Activated T-cell treated with anti-CD3 and anti-CD28 coated beads, Interleukin-2, amount 50 U/mL, for 72 hours (primary cell): ENCODE data around the gene RALBP1. TPM values are rescaled to one million over a fixed set of nuclear protein-coding genes. Genes with fewer than 3 reads are reported as not detected.
"Not testable (repeated sequence)": the region's sequence is repeated elsewhere in the genome, so short reads cannot be mapped to it uniquely, and the experiment has no call there.

Experiments used
- ATAC-seq, 2 donors: fragments of 150-1000 bp; cut with Tn5 transposase; replicated peaks in 1 of 2; 2 replicates each; pipeline ENCODE4 v1.10.0; 2021; ENCODE audit warnings: moderate library complexity in 2 of 2, mild to moderate bottlenecking in 1 of 2
- DNase-seq, 2 donors: peaks; one replicate each; pipeline ENCODE4 v3.0.0; 2021 to 2022; ENCODE audit warnings: mixed read lengths in 1 of 2
- H3K27ac Mint-ChIP-seq: one replicate; pipeline ENCODE4 v1.8.0; 2022; ENCODE audit warnings: mild to moderate bottlenecking, moderate library complexity, mixed read lengths
- H3K27me3 Mint-ChIP-seq: one replicate; pipeline ENCODE4 v1.8.0; 2022; ENCODE audit warnings: low read depth, mixed read lengths
- H3K36me3 Mint-ChIP-seq, 2 donors: one replicate each; pipeline ENCODE4 v1.8.0; 2022; ENCODE audit warnings: mixed read lengths in 2 of 2, mild to moderate bottlenecking in 1 of 2; ENCODE audit not compliant: insufficient read depth in 2 of 2
- H3K4me1 Mint-ChIP-seq: one replicate; pipeline ENCODE4 v1.8.0; 2022; ENCODE audit warnings: low read depth, mixed read lengths
- H3K4me3 Mint-ChIP-seq, 2 donors: one replicate each; pipeline ENCODE4 v1.8.0; 2022; ENCODE audit warnings: mild to moderate bottlenecking in 2 of 2, mixed read lengths in 2 of 2, moderate library complexity in 2 of 2
- H3K9me3 Mint-ChIP-seq, 2 donors: one replicate each; pipeline ENCODE4 v1.8.0; 2022; ENCODE audit warnings: mixed read lengths in 2 of 2
- total RNA-seq, 2 donors: library from RNA; stranded (reverse); gene quantifications; one replicate each; pipeline ENCODE4 v1.2.3, GENCODE V29; 2022

RALBP1 gene
- total RNA-seq, 2 donors from 2014 or later = 48.4 to 58.7 TPM

GRCh38 chr18:9469685-9470084 is 5.6 kb upstream of the RALBP1 start:
- H3K36me3 Mint-ChIP-seq = peaks cover 10 to 12% of the 10 kb centered on the region in 2 donors
- DNase-seq = no peak
- peaks cover 12 to 20% of the 10 kb centered on the region in 2 donors for H3K9me3 Mint-ChIP-seq
- H3K27me3 Mint-ChIP-seq = peaks cover 22% of the 10 kb centered on the region
- no peak for ATAC-seq
- peak overlapping the region; percentile 46 for H3K27ac Mint-ChIP-seq
- peaks cover 8% of the 10 kb centered on the region for H3K4me1 Mint-ChIP-seq
- no peak overlapping the region for H3K4me3 Mint-ChIP-seq

- no peak for ATAC-seq
- peaks cover 0 to 6% of the 10 kb centered on the region in 2 donors for H3K9me3 Mint-ChIP-seq
- H3K27me3 Mint-ChIP-seq = peaks cover 22% of the 10 kb centered on the region
- DNase-seq = no peak
- peaks cover 29% of the 10 kb centered on the region for H3K4me1 Mint-ChIP-seq
- H3K36me3 Mint-ChIP-seq = peaks cover 5 to 13% of the 10 kb centered on the region in 2 donors
- H3K27ac Mint-ChIP-seq = peak overlapping the region; percentile 91
- H3K4me3 Mint-ChIP-seq = peak overlapping the region; percentile 98
These were observed 968 bp upstream of the RALBP1 start for GRCh38 chr18:9474108-9474982.

DNA sequence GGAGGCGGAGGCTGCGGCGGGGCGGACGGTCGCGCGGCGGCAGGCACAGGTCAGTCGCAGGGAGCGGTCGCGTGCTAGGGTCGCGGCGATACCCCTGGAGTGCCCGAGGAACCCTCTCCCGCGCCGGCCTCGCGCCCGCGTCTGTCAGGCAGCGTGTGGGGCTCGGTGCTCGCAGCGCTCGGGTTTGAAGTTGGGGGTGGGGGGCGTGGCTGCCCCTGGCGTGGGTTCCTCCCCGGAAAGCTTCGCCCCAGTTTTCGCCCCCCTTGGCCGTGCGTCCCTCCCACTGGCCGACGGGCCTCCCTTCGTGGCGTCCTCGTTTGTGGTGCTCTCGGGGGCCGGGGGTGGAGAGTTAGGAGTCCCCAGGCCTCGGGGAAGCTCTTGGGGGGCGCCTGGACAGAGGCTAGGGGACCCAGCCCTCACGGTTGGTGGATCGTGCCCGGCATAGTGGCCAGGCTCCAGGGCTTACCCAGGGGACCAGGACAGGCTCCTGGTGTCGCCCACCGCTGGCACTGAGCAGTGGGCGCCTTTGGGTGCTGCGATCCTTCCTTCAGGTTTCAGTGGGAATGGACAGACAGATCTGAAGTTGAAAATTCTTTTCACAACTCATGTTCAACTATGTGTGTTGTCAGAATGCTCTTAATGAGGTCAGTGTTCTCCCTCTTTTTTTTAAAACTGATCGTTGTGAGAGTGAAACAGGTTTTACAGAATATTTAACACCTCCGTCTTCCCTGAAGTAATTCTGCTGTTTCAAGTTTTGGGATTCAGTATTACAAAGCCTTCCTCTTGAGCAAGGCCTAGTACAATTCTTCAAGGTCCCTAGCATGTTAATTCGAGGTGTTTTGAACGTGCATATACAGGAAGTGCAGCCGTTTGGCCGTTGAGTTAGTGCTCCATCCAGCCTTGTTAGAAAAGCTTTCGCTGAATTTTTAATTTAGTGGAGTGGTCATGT is 604 bp downstream of the RALBP1 start:
- peaks cover 22% of the 10 kb centered on the region for H3K27me3 Mint-ChIP-seq
- DNase-seq (peak; percentile 68 to 71), ATAC-seq (no peak)
- H3K27ac Mint-ChIP-seq = peak overlapping the region; percentile 90
- no peaks in the 10 kb centered on the region for H3K9me3 Mint-ChIP-seq
- H3K4me3 Mint-ChIP-seq = peak overlapping the region; percentile 93 to 98
- H3K36me3 Mint-ChIP-seq = peaks cover 10 to 11% of the 10 kb centered on the region in 2 donors
- H3K4me1 Mint-ChIP-seq = peaks cover 40% of the 10 kb centered on the region

- H3K9me3 Mint-ChIP-seq, DNase-seq, ATAC-seq: not testable (repeated sequence)
- H3K4me3 Mint-ChIP-seq = peak overlapping the region; percentile 93 to 98
- H3K4me1 Mint-ChIP-seq = peaks cover 50% of the 10 kb centered on the region
- peak overlapping the region; percentile 90 for H3K27ac Mint-ChIP-seq
- H3K36me3 Mint-ChIP-seq = peaks cover 10 to 15% of the 10 kb centered on the region in 2 donors
- H3K27me3 Mint-ChIP-seq = peaks cover 17% of the 10 kb centered on the region
These were observed 1.6 kb downstream of the RALBP1 start for GRCh38 chr18:9476949-9477348.

DNA sequence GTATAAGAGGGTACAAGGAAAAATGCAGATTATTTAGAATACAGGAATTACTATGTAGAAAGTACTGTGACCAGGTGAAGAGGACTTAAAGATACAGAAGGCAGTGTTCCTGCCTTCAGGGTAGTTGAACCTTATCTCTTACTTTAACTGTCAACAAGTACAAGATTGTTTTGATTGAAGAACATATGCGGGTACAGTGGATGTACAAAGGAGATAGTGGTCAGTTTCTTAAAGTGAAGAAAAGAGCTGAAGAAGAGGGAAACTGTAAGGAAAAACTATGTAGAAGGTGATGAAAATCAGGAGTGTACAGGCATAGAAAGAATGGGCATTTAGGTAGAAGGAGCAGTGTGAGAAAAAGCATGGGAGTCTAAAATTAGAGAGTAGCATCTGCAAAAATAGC is 2.2 kb downstream of the RALBP1 start:
- Mint-ChIP-seq H3K36me3 (peaks cover 10 to 15% of the 10 kb centered on the region in 2 donors), H3K27me3 (peaks cover 11% of the 10 kb centered on the region), H3K9me3 (no peaks in the 10 kb centered on the region), H3K4me3 (peak overlapping the region in 1 of 2 donors; percentile 93), H3K27ac (peak overlapping the region; percentile 90), H3K4me1 (peaks cover 51% of the 10 kb centered on the region)
- no peak for ATAC-seq
- DNase-seq = no peak

GRCh38 chr18:9478545-9478944 is 3.2 kb downstream of the RALBP1 start:
- ATAC-seq (no peak), DNase-seq (no peak)
- H3K4me1 Mint-ChIP-seq = peaks cover 56% of the 10 kb centered on the region

GRCh38 chr18:9482790-9483189 is 7.5 kb downstream of the RALBP1 start:
- H3K4me3 Mint-ChIP-seq = no peak overlapping the region
- ATAC-seq (no peak), DNase-seq (no peak)
- peaks cover 6 to 29% of the 10 kb centered on the region in 2 donors for H3K36me3 Mint-ChIP-seq
- peaks cover 44% of the 10 kb centered on the region for H3K4me1 Mint-ChIP-seq
- H3K27ac Mint-ChIP-seq = no peak overlapping the region
- peaks cover 3 to 5% of the 10 kb centered on the region in 2 donors for H3K9me3 Mint-ChIP-seq
- no peaks in the 10 kb centered on the region for H3K27me3 Mint-ChIP-seq

More at GRCh38 chr18:9478545-9478944, 3.2 kb downstream of the RALBP1 start:
- Mint-ChIP-seq H3K27me3 (peaks cover 3% of the 10 kb centered on the region), H3K27ac (no peak overlapping the region), H3K9me3 (no peaks in the 10 kb centered on the region), H3K36me3 (peaks cover 10 to 17% of the 10 kb centered on the region in 2 donors), H3K4me3 (no peak overlapping the region)

GRCh38 chr18:9483526-9483925 is 8.2 kb downstream of the RALBP1 start:
- H3K4me1 Mint-ChIP-seq = peaks cover 44% of the 10 kb centered on the region
- H3K4me3 Mint-ChIP-seq = no peak overlapping the region
- H3K9me3 Mint-ChIP-seq = peaks cover 3 to 6% of the 10 kb centered on the region in 2 donors
- peaks cover 6 to 32% of the 10 kb centered on the region in 2 donors for H3K36me3 Mint-ChIP-seq
- H3K27ac Mint-ChIP-seq = no peak overlapping the region
- ATAC-seq = no peak
- H3K27me3 Mint-ChIP-seq = no peaks in the 10 kb centered on the region
- DNase-seq = no peak

DNA sequence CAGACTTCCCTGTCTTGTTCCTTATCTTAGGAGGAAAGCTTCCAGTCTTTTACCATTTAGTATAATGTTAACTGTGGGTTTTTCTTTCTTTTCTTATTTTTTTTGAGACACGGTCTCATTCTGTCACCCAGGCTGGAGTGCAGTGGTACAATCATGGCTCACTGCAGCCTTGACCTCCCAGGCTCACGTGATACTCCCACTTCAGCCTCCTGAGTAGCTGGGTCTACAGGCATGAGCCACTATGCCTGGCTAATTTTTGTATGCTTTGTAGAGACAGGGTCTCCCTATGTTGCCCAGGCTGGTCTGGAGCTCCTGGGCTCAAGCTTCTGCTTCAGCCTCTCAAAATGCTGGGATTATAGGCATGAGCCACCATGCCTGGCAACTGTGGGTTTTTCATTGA is 9.5 kb downstream of the RALBP1 start:
- not testable (repeated sequence) for ATAC-seq, H3K27me3 Mint-ChIP-seq, H3K4me3 Mint-ChIP-seq, H3K27ac Mint-ChIP-seq, H3K9me3 Mint-ChIP-seq, DNase-seq
- Mint-ChIP-seq H3K4me1 (peaks cover 38% of the 10 kb centered on the region), H3K36me3 (peaks cover 6 to 28% of the 10 kb centered on the region in 2 donors)

- no peak for ATAC-seq
- peaks cover 8 to 9% of the 10 kb centered on the region in 2 donors for H3K9me3 Mint-ChIP-seq
- no peak overlapping the region for H3K27ac Mint-ChIP-seq
- no peaks in the 10 kb centered on the region for H3K27me3 Mint-ChIP-seq
- DNase-seq = no peak
- H3K4me3 Mint-ChIP-seq = no peak overlapping the region
- H3K4me1 Mint-ChIP-seq = peaks cover 17% of the 10 kb centered on the region
- H3K36me3 Mint-ChIP-seq = peaks cover 8 to 34% of the 10 kb centered on the region in 2 donors
These were observed 13.2 kb downstream of the RALBP1 start for GRCh38 chr18:9488538-9488937.

- H3K27me3 Mint-ChIP-seq = no peaks in the 10 kb centered on the region
- ATAC-seq (peak; percentile 73 to 77), DNase-seq (peak in 1 of 2 donors; percentile 13)
- peak overlapping the region in 1 of 2 donors; percentile 34 for H3K4me3 Mint-ChIP-seq
- peaks cover 29% of the 10 kb centered on the region for H3K4me1 Mint-ChIP-seq
- peaks cover 2 to 5% of the 10 kb centered on the region in 2 donors for H3K9me3 Mint-ChIP-seq
- H3K27ac Mint-ChIP-seq = no peak overlapping the region
- peaks cover 2 to 15% of the 10 kb centered on the region in 2 donors for H3K36me3 Mint-ChIP-seq
These were observed 19.5 kb downstream of the RALBP1 start for GRCh38 chr18:9494778-9495331.

DNA sequence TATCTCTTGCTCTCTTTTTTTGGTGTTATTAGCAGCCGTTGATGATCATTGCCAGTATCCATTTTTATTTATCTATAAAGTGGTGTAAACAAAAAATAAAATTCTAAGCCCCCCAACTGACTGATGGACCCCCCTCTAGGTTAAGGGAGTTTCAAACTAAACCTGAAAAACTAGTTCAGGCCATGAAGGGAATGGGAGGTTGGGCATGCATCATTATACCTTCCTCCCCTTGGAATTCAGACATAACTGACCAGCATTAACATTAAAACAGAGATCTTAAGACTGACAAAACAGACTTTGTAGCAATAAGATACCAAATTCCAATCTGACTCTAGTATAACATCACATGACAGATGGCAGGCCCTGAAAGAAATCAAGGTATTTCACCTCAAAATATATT is 20.2 kb downstream of the RALBP1 start:
- H3K27ac Mint-ChIP-seq = no peak overlapping the region
- H3K27me3 Mint-ChIP-seq = no peaks in the 10 kb centered on the region
- H3K36me3 Mint-ChIP-seq = peaks cover 2 to 15% of the 10 kb centered on the region in 2 donors
- H3K9me3 Mint-ChIP-seq = peaks cover 2 to 5% of the 10 kb centered on the region in 2 donors
- DNase-seq (no peak), ATAC-seq (no peak)
- H3K4me1 Mint-ChIP-seq = peaks cover 29% of the 10 kb centered on the region
- H3K4me3 Mint-ChIP-seq = no peak overlapping the region
